Measurements from ENCODE around the gene MCAM.

GRCh38 chr11:119359365-119360214 lies 42.7 kb upstream of the MCAM start:
- TF ChIP-seq EZH2 (IDR thresholded peaks at IDR 0.05), result no peak
- TF ChIP-seq POLR2AphosphoS5 (IDR thresholded peaks at IDR 0.05; ENCODE audit: borderline replicate concordance, low read depth, low read length), result no peak
